Measurements from ENCODE around the gene GNAI2.
A peak's percentile ranks its signal among the peaks of the same experiment; 100 is the strongest.
"Not testable (repeated sequence)": the region's sequence is repeated elsewhere in the genome, so short reads cannot be mapped to it uniquely, and the experiment has no call there.

GNAI2 gene

DNA sequence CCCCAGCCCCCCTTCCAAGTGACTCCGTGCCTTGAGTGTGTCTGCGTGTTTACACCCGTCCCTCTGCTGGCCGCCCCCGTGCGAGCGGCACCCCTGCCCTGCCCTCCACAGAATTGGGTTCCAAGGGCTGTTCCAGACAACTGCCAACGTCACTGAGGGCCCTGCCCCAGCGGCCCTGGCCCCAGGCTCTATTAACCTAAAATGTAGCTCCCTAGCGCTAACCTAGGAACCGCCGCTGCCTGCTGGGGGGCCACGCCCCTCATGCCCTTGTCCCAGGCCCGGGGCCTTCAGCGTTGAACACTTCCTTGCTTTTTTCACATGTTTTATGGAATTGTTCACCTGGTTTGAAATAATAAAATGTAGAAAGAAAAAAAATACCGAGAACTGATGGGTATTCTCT, 23.0 kb downstream of the GNAI2 start:
- peak overlapping the region; percentile 93 for H3K27ac ChIP-seq
- TF ChIP-seq, protein P1, sequence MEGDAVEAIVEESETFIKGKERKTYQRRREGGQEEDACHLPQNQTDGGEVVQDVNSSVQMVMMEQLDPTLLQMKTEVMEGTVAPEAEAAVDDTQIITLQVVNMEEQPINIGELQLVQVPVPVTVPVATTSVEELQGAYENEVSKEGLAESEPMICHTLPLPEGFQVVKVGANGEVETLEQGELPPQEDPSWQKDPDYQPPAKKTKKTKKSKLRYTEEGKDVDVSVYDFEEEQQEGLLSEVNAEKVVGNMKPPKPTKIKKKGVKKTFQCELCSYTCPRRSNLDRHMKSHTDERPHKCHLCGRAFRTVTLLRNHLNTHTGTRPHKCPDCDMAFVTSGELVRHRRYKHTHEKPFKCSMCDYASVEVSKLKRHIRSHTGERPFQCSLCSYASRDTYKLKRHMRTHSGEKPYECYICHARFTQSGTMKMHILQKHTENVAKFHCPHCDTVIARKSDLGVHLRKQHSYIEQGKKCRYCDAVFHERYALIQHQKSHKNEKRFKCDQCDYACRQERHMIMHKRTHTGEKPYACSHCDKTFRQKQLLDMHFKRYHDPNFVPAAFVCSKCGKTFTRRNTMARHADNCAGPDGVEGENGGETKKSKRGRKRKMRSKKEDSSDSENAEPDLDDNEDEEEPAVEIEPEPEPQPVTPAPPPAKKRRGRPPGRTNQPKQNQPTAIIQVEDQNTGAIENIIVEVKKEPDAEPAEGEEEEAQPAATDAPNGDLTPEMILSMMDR (conservative IDR thresholded peaks at IDR 0.05), result no peak

DNA sequence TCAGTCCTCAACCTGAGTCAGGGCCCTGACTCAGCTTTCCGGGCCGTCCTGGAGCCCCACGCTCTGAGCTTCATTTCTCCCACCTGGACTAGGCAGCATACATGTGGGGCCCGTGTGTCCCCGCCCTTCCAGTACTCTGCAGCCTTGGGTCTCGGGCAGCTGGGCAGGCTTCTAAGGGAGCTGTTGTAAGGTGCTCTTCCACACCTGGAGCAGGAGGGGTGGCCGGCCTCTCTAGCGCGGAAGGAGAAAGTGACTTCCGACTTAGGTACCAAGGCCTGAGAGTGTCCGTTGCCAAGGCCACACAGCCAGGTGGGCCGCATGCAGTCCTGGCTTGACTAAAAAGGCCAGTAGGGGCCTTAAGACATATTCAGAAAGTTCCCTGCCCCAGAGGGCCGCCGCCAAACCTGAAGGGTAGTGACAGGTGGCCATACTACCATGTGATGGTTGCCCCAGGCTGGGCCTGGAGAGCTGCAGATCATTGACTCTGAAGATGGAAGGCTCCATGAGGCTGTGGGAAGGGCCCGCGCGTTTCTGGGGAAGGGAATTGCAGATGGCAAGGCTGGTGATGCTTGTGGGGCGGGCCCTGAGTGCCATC, 23.5 kb downstream of the GNAI2 start:
- TF ChIP-seq, protein P1 (conservative IDR thresholded peaks at IDR 0.05), result no peak
- H3K27ac ChIP-seq, result peak overlapping the region; percentile 93

DNA sequence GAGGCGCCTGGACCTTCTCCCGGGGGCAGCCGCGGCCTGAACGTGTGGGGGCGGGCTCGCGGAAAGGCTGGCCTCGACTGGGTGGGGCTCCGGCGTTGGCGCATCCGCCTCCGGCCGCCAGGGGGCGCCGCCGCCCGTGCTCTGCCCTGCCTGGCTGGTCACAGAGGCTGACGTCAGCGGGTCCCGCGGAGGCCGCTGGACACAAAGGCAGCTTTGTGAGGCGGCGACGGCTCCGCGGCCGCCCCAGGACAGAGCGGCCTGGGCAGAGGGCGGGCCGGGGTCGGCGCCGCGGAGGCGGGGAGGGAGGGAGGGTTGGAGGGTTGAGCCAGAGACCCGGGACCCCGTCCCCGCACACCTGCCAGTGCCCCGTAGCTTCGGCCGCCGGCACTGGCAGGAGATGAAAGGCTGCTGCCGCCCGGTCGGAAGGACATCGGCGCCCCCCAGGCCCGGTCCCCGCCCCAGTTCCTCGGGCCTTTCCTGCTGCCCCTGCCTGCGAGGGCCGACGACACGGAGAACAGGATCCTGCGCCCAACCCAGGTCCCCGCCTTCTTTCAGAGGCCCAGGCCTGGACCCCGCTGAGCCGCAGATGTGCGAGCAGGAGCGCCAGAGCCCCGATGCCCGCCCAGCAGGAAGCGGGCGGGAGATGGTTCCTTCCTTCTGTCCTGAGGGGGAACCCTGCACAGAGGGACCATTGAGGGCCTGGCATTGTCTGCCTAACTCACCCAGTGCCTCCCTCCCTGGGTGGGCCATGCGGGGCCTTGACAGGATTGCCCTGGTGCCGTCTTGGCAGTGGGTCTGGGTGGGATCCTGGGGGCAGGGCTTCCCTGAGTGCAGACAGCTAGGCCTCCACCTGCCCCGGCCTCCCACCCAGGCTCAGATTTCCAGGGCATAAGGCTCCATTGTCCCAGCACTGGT, 24.3 kb downstream of the GNAI2 start:
- TF ChIP-seq, protein P1 (conservative IDR thresholded peaks at IDR 0.05), result peak; percentile 99
- peak overlapping the region; percentile 93 for H3K27ac ChIP-seq

DNA sequence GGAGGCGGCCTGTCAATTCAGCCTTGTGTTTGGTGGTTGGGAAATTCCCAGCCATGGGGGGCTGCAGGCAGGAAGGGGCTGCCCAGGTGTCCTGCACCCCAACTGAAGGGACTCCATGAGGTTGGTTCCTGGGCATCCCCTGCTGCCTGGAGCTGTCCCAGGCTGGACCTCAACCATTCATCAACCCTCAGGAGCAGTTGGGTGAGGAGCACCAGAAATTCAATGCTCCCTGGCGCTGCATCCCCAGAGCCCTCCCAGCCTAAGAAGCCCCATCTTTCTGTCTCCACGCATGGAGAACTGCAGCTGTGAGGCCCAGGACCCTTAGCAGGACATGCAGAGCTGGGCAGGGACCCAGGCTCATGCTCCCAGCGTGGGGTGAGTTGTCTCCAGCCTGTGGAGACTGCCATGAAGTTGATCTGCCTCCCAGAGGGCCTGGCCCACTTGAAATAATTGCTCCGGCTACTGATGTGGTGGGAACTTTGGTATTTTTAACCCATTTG, 25.0 kb downstream of the GNAI2 start:
- peak overlapping the region; percentile 93 for H3K27ac ChIP-seq
- TF ChIP-seq, protein P1 (conservative IDR thresholded peaks at IDR 0.05), result no peak

DNA sequence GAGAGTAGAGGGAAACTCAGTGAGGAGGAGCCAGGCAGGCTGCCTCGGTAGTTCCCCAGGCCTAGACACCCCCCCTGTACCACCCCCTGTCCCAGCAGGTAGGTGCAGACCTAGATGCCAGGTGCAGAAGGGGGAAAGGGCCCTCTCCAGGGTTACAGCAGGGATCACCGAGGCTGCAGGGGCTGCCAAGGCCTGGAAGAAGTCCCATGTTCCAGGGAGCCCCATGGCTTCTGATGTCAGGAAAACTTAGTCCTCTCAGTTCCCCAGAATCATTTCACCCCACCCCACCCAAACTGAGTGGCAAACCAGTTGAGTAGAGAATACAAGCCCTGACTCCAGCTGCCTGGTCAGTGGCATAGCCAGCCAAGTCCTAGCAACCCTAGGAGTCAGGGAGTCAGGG, 25.5 kb downstream of the GNAI2 start:
- TF ChIP-seq, protein P1 (conservative IDR thresholded peaks at IDR 0.05), result no peak
- peak overlapping the region; percentile 93; the same call in 1 of the 2 replicates for H3K27ac ChIP-seq

DNA sequence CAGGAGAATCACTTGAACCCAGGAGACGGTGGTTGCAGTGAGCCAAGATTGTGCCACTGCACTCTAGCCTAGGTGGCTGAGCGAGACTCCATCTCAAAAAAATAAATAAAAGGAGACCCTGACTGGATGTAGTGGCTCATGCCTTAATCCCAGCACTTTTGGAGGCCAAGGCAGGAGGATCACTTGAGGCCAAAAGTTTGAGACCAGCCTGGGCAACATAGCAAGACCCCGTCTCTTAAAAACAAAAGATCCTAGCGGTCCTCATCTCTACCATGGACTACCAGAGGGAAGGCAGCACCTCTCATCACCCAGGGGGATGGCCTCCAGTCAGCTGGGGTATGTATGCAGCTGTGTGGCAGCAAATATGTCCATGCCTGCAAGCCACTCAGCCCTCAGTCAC, 26.2 kb downstream of the GNAI2 start:
- H3K27ac ChIP-seq, result not testable (repeated sequence)

DNA sequence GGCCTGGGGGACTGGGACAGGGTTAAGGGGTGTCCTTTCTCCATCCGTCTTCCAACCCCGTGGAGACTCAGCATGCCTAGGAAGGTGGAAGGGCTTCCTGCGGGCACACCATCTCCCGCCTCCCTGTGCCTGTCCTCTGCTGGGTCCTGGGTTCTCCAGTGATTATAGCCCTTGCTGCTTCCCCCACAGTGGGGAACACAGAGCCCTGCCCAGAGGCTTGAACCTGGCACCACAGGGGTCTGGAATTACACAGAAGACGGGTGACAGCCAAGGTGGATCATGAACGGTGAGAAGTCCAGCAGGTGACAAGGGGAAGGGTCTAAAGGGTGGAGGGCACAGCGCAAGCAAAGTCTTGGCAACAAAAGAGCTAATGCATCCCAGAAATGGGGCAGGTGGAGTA, 26.8 kb downstream of the GNAI2 start:
- H3K27ac ChIP-seq, result no peak overlapping the region
- TF ChIP-seq, protein P1 (conservative IDR thresholded peaks at IDR 0.05), result no peak

All from VCaP (cell line).